ENCODE data around the gene IQUB.
"Not testable (repeated sequence)": the region's sequence is repeated elsewhere in the genome, so short reads cannot be mapped to it uniquely, and the experiment has no call there.

DNA sequence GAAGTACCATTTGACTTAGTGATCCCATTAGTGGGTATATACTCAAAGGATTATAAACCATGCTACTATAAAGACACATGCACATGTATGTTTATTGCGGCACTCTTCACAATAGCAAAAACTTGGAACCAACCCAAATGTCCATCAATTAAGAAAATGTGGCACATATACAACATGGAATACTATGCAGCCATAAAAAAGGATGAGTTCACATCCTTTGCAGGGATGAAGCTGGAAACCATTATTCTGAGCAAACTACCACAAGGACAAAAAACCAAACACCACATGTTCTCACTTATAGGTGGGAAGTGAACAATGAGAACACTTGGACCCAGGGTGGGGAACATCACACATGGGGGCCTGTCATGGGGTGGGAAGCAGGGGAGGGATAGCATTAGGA lies 56.3 kb downstream of the IQUB start:
- TF ChIP-seq, protein P1, sequence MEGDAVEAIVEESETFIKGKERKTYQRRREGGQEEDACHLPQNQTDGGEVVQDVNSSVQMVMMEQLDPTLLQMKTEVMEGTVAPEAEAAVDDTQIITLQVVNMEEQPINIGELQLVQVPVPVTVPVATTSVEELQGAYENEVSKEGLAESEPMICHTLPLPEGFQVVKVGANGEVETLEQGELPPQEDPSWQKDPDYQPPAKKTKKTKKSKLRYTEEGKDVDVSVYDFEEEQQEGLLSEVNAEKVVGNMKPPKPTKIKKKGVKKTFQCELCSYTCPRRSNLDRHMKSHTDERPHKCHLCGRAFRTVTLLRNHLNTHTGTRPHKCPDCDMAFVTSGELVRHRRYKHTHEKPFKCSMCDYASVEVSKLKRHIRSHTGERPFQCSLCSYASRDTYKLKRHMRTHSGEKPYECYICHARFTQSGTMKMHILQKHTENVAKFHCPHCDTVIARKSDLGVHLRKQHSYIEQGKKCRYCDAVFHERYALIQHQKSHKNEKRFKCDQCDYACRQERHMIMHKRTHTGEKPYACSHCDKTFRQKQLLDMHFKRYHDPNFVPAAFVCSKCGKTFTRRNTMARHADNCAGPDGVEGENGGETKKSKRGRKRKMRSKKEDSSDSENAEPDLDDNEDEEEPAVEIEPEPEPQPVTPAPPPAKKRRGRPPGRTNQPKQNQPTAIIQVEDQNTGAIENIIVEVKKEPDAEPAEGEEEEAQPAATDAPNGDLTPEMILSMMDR (IDR thresholded peaks at IDR 0.05; ENCODE audit: low read depth, low read length) = not testable (repeated sequence)
- not testable (repeated sequence) for TF ChIP-seq EZH2phosphoT487 (IDR thresholded peaks at IDR 0.05; ENCODE audit: low read depth)

All from OCI-LY3 (cell line).